HG03439 (cell line): Measurements from ENCODE around the gene CCDC91.
"Not testable (repeated sequence)": the region's sequence is repeated elsewhere in the genome, so short reads cannot be mapped to it uniquely, and the experiment has no call there.

Experiments used
- ATAC-seq: cut with Tn5 transposase; IDR thresholded peaks from one replicate; pipeline ENCODE4 v1.9.1; 2021; ENCODE audit warnings: mild to moderate bottlenecking, moderate library complexity; ENCODE audit not compliant: unreplicated experiment

Gene CCDC91

DNA sequence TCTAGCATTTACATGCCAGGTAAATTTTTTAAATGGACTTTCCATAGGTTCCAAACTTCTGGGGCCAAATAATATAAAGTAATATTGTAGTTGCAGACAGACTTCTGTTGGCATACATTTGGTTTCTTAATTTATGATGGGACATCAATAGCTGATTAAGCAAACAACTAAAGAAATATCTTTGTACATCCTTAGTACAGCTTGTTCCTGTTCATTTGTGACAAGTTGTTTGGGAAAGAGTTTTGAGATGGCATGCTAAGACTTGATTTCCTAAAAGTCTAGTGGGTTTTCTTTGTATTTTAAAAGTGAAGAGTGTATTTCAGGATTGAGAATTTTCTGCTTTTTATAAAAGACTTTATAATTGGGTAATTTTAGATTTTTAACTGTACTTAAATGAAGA is 41.0 kb downstream of the CCDC91 start:
- no peak for ATAC-seq

- no peak for ATAC-seq
These were observed 42.1 kb downstream of the CCDC91 start for GRCh38 chr12:28232211-28232928.

- no peak for ATAC-seq
These were observed 44.2 kb downstream of the CCDC91 start for GRCh38 chr12:28234444-28234843.

DNA sequence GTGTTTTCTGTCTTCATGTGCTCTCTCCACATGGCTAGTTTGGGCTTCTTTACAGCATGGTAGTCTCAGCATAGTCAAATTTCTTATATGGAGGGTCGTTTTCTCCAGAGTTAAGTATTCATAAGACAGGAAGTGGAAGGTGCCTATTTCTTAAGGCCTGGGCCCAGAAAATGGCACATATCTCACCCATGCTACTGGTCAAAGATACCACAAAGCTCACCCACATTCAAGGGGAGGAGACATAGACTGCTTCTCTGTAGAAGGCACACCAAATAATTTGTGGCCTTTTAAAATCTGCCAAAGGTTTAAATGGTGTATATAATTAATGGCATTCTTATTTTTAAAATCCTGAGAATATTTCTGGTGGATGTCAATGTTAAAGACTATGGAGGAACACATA is 44.8 kb downstream of the CCDC91 start:
- no peak for ATAC-seq

GRCh38 chr12:28235985-28236384 is 45.7 kb downstream of the CCDC91 start:
- no peak for ATAC-seq

- no peak for ATAC-seq
These were observed 47.2 kb downstream of the CCDC91 start for GRCh38 chr12:28237423-28237822.

DNA sequence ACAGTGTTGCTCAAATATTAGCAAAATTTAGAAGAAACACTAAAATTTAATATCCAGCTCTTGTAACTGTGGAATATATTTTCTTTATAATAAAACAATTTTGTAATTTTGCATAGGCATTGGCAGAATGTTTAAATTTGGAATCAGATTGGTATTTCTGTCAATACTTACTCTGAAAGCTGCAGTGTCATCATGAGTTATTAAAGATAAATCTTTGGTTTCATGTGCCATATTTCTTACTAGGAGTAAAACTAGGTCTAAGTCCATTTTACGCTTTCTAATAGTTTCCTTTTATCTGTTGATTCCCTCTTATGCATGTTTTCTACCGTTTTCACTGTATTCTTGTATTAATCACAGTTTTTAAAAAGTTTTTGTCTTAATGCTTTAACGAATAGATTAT is 49.7 kb downstream of the CCDC91 start:
- ATAC-seq = no peak

- ATAC-seq = no peak
These were observed 50.6 kb downstream of the CCDC91 start for GRCh38 chr12:28240853-28241252.

DNA sequence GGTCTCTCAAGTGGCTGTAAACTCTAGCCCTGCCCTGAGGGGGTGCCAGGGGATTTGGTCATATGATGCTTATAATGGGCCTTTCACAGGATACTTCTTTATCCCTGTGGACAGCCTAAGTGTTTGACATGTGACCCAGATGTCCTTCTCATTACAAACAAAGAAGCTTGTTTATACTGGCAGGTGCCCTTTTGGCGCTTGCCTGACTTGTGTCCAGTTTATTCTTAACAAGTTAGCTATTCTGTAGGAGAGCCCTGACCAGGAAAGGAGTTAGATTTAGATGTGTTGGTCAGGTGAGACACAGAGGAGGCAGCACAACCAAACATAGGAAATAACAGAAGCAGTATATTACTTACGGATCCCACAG is 51.9 kb downstream of the CCDC91 start:
- no peak for ATAC-seq

DNA sequence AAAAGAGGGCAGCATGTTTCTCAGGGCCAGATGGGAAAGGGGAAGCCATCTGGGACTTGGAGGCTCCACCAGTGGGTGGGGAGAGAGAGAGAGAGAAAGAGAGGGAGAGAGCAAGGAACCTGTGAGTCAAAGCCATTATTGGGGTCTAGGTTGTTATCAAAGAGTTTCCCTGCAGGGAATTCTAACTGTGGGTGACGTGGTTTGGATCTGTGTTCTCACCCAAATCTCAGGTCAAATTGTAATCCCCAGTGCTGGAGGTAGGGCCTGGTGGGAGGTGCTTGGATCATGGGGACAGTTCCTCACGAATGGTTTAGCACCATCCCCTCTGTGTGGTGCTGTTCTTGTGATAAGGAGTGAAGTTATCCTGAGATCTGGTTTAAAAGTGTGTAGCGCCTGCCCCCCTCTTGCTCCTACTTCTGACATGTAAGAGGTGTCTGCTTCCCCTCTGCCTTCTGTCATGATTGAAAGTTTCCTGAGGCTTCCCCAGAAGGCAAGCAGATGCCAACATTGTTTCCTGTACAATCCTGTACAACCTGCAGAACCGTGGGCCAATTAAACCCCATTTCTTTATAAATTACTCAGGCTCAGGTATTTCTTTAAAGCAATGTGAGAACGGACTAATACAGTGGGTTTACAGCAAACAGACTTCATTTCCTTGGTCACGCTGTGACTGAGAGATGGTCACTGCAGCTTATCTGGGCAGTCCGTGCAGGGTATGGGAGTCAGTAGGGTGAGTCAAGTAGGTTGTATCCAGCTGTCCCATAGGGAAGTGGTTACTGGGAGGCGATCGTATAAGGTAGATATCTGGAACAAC is 52.4 kb downstream of the CCDC91 start:
- no peak for ATAC-seq

- no peak for ATAC-seq
These were observed 53.0 kb downstream of the CCDC91 start for GRCh38 chr12:28243310-28243633.

DNA sequence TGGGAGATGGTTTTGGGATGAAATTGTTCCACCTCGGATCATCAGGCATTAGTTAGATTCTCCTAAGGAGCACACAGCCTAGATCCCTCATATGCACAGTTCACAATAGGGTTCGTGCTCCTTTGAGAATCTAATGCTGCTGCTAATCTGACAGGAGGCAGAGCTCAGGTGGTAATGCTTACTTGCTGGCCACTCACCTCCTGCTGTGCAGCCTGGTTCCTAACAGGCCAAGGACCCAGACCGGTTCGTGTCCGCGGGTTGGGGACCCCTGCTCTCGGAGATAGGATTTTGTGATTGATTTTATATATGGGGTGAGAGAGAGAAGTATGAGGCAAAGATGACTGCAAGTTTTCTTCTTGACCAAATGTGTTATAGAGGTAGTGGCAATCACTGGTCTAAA is 57.5 kb downstream of the CCDC91 start:
- ATAC-seq = no peak

DNA sequence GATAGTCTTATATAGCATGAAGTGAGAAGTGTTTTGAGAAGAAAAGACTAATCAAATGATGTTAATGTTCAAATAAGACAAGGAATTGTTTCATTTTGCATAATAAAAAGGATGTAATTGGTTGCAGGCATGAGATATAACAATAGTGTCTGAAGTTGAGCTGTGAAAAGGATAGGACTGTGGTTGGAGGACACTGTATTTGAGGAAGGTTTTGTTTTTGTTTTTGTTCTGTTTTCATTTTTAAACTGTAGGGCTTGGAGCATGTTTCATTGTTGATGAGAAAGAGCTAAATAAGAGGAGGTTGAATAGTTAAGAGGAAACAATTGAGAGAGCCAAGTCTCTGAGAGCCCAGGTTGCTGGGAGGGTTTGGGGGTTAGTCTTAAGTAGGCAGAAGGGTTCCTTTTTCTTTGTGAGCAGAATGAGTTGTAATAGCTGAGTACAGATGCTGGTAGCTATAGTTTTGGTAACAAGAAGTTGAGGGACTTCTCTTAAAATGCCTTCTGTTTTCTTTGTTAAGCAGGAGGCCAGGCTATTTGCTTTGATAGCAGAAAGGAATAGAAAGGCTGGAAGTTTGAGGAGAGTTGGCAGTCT is 58.4 kb downstream of the CCDC91 start:
- no peak for ATAC-seq

DNA sequence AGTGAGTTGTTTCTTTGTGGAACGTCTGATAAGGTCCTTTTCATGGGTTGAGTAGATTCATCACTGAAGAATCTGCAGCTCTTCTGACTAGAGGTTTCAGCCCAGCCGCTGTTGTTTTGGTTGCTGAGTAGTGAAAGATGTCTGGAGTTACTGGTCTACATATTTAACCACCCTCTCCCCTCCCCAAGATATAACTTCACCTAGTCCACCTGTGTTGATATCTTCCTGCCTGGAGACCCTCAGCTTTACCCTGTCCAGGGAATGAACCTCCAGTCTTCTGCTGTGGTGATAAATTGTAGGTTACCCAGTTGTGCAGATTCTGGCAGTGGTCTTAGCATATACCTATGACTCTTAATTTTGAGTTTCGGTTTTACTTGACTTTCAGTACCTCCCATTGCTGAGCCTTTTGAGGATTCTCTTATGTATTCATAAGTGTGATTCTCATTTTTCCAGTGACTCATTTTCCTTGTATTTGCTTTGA is 62.9 kb downstream of the CCDC91 start:
- ATAC-seq = peak; percentile 98

DNA sequence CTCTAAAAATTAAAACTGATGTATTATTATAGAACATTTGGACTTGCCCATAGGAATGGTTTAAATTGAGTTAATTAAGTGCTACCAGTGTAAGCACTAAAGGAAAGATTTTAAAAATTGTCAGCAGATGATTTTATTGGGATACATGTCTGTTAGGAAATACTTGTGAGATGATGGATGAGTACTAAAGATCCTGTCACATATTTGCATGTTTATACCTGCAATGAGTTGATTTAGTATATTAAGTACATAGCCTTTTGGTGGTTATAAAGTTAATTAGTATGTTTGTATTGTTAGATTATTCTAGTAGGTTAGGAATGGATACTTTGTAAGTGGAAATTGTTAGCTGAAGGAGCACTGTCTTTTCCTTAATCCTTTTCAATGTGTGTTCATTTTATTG is 67.2 kb downstream of the CCDC91 start:
- ATAC-seq = no peak

DNA sequence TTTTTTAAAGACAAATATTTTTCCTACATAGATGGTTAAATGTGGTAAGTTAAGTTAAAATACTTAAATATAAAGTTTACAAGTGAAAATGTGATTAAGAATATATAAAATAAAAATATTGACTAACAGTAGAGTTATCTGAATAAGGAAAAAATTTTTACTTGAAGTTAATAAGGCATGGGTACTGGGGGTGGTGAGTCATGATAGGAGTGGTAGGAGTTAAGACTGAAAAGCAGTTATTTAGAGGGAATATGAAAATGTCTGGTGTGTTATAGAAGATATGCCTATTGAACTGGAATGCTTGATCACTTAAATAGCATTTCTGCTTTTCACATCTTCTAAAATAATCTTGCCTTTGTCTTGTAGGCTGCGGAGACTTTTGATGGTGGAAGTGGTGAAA is 68.7 kb downstream of the CCDC91 start:
- no peak for ATAC-seq

- no peak for ATAC-seq
These were observed 75.3 kb downstream of the CCDC91 start for GRCh38 chr12:28265435-28266042.

GRCh38 chr12:28267920-28268607 is 77.8 kb downstream of the CCDC91 start:
- ATAC-seq = not testable (repeated sequence)

DNA sequence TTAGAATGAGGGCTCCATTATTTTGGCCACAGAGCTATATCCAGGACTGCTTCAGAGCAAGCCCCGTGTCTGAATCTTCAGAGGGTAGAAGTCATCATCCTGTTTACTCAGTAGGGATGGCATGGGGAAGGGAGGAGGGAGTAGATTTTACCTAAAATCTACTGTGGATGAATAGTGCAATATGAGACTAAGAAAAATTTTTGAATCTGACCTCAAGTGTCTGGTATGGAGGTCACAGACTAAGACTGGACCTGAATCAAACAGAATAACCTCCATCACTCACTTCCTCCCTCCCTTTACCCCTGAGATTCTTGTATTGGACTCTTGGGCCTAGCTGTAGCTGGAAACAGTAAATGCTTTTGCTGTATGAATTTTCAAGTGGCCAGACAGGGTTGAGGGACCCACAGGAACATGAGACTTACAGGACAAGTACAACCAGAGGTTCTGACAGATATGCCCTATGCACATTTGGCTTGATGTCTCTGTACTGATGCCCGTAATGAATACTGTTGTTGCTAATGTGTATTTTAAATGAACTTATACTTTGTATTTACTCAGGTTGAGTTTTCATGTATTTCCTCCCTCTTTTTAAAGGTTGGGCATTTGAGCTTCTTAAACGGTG is 78.5 kb downstream of the CCDC91 start:
- ATAC-seq = no peak

DNA sequence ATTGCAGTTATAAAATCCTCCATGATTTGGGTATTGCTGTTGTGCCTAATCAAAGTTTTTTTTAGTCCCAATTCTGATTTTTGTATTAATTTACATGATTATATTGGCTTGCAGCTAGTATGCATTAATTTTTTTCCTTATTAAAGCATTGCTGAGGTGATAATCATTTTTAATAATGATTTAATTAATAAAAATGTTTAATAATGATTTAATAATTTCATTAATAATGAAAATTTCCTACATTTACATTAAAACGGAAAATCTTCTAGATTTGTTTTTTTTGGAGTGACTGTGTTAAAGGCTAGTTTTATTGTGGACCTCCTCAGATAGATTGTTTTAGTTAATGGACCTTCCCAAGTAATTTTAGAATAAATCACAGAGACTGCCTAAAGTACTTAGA is 79.6 kb downstream of the CCDC91 start:
- ATAC-seq = no peak

- no peak for ATAC-seq
These were observed 88.2 kb downstream of the CCDC91 start for GRCh38 chr12:28278499-28278898.
